Thoracic aorta (tissue), 2 donors: ENCODE data around the gene PHF21B. TPM values are rescaled to one million over a fixed set of nuclear protein-coding genes. Genes with fewer than 3 reads are reported as not detected.

Experiments used
- ATAC-seq: fragments of 150-250 bp; one replicate; pipeline ENCODE4 v1.8.0; 2017; ENCODE audit warnings: low read depth; ENCODE audit not compliant: insufficient number of reproducible peaks, low FRiP score
- DNase-seq: peaks from one replicate; pipeline ENCODE4 v3.0.0-alpha.2; 2020; ENCODE audit warnings: low spot score
- H3K27ac ChIP-seq, 2 donors: fragments of 200-600 bp; sonication (generic); 1 replicate in 1 of 2; 2 replicates in 1 of 2; pipeline ENCODE4 v1.5.1; 2016; ENCODE audit warnings: mild to moderate bottlenecking in 2 of 2, moderate library complexity in 2 of 2
- H3K27me3 ChIP-seq: fragments of 200-600 bp; sonication (generic); replicated peaks from 2 replicates; pipeline ENCODE4 v1.6.0; 2016; ENCODE audit warnings: mild to moderate bottlenecking; ENCODE audit not compliant: insufficient read depth
- H3K36me3 ChIP-seq: fragments of 200-600 bp; sonication (generic); one replicate; pipeline ENCODE4 v1.5.1; 2016
- H3K4me1 ChIP-seq, 2 donors: fragments of 200-600 bp; sonication (generic); 1 replicate in 1 of 2; 2 replicates in 1 of 2; pipeline versions ENCODE4 v1.5.1 to v1.6.0; 2016; ENCODE audit warnings: low read depth in 2 of 2, mild to moderate bottlenecking in 1 of 2; ENCODE audit not compliant: control insufficient read depth in 1 of 2
- H3K4me3 ChIP-seq: fragments of 200-600 bp; sonication (generic); 2 replicates; pipeline ENCODE4 v1.5.1; 2016; ENCODE audit warnings: mild to moderate bottlenecking
- H3K9me3 ChIP-seq: fragments of 200-600 bp; sonication (generic); 2 replicates; pipeline ENCODE4 v1.5.1; 2016
- CTCF ChIP-seq: fragments of 200-600 bp; sonication (generic); IDR thresholded peaks from one replicate; pipeline ENCODE4 v1.5.1; 2019; ENCODE audit warnings: antibody characterized with exemption
- total RNA-seq, 2 donors: library from RNA; depleted of rRNA; stranded (reverse); fragments of >200 nt; gene quantifications; one replicate each; pipeline versions ENCODE4 v1.1.0 to v1.2.3, GENCODE V29; 2016

PHF21B gene
- total RNA-seq, 2 donors from 2014 or later: 2.1 TPM; not detected in 1

GRCh38 chr22:44992166-44992565 lies 17.6 kb downstream of the PHF21B start:
- no peak overlapping the region for H3K27ac ChIP-seq
- H3K36me3 ChIP-seq: no peaks in the 10 kb centered on the region
- no peaks in the 10 kb centered on the region for H3K27me3 ChIP-seq
- H3K4me3 ChIP-seq: no peak overlapping the region
- no peaks in the 10 kb centered on the region for H3K4me1 ChIP-seq
- DNase-seq (no peak), ATAC-seq (no peak)
- no peak for TF ChIP-seq CTCF
- H3K9me3 ChIP-seq: no peaks in the 10 kb centered on the region

GRCh38 chr22:44991218-44991617 lies 18.6 kb downstream of the PHF21B start:
- Histone ChIP-seq H3K36me3 (no peaks in the 10 kb centered on the region), H3K4me1 (no peaks in the 10 kb centered on the region), H3K9me3 (no peaks in the 10 kb centered on the region), H3K4me3 (no peak overlapping the region), H3K27me3 (no peaks in the 10 kb centered on the region), H3K27ac (no peak overlapping the region)
- no peak for DNase-seq
- ATAC-seq: no peak
- TF ChIP-seq CTCF: no peak

- DNase-seq (no peak), ATAC-seq (no peak)
- H3K4me1 ChIP-seq: no peaks in the 10 kb centered on the region
- H3K36me3 ChIP-seq: no peaks in the 10 kb centered on the region
- H3K9me3 ChIP-seq: no peaks in the 10 kb centered on the region
- no peak overlapping the region for H3K4me3 ChIP-seq
- no peak overlapping the region for H3K27ac ChIP-seq
- no peaks in the 10 kb centered on the region for H3K27me3 ChIP-seq
- no peak for TF ChIP-seq CTCF
Observed at GRCh38 chr22:44990810-44991209, 19.0 kb downstream of the PHF21B start.

GRCh38 chr22:44990328-44990727 lies 19.5 kb downstream of the PHF21B start:
- Histone ChIP-seq H3K27me3 (no peaks in the 10 kb centered on the region), H3K4me1 (no peaks in the 10 kb centered on the region), H3K9me3 (no peaks in the 10 kb centered on the region), H3K4me3 (no peak overlapping the region), H3K27ac (no peak overlapping the region), H3K36me3 (no peaks in the 10 kb centered on the region)
- DNase-seq: no peak
- no peak for ATAC-seq
- TF ChIP-seq CTCF: no peak

- TF ChIP-seq CTCF: no peak
- Histone ChIP-seq H3K9me3 (no peaks in the 10 kb centered on the region), H3K27ac (no peak overlapping the region), H3K4me3 (no peak overlapping the region), H3K4me1 (no peaks in the 10 kb centered on the region), H3K27me3 (no peaks in the 10 kb centered on the region), H3K36me3 (no peaks in the 10 kb centered on the region)
- ATAC-seq: no peak
- no peak for DNase-seq
Observed at GRCh38 chr22:44988671-44989070, 21.1 kb downstream of the PHF21B start.
